Activated CD4-positive, alpha-beta T cell treated with anti-CD3 and anti-CD28 coated beads, Interleukin-2, amount 50 U/mL, for 48 hours (primary cell): ENCODE data around the gene MYO1B.

Experiments used
- DNase-seq, 2 experiments: peaks; one replicate each; pipeline ENCODE4 v3.0.0-alpha.2; 2020

Gene MYO1B

DNA sequence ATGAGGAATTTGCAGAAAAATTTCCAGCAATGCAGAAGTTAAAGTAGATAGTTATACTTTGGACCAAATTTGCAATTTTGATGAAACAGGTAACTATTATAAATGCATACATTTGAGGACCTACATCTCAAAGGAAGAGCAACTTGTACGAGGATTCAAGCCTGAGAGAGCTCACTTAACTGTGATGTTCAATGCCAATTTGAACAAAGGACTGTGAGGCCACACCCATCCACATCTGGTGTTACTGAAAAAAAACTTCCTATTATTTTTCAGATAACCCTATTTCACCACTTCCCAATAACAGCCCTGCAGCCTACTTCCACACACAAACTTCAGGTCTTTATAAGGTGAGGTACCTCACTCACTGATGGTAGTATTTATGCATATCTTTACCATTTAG, 229.3 kb downstream of the MYO1B start:
- DNase-seq, result no peak
